ENCODE data around the gene PPM1A.

PPM1A gene

DNA sequence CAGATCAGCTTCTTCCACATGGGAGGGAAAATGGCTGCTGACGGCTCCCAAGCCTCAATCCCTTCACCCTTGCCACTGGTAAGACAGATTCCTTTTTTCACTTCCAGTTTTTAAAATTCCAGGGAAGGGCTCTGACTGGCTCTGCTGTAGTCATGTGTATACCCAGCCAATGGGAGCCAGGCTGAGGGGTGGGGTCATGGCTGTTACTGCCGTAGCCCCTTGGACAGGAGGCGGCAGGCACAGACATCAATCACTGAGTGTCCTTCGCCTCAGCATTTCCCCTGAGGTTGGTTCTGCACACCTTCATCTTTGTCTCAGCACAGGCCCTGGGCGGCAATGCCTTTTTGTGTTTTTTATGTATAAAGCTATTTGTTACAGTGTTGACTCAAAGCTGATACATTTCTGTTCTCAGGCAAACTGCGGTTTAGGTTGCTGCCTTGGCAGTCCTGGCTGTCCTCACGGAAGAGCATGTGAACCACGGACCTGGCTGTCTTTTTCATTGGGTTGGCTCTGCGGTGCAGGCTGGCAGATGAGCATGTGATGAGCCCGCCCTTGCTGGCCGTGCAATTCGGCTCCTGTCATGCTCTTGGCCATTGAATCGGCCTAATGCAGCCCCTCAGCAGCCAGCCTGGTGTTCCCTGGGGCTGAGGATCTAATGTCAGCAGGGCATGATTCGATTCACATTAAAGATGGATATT, 74.3 kb downstream of the PPM1A start:
- DNase-seq (ENCODE audit: low read depth, low spot score) = no peak

DNA sequence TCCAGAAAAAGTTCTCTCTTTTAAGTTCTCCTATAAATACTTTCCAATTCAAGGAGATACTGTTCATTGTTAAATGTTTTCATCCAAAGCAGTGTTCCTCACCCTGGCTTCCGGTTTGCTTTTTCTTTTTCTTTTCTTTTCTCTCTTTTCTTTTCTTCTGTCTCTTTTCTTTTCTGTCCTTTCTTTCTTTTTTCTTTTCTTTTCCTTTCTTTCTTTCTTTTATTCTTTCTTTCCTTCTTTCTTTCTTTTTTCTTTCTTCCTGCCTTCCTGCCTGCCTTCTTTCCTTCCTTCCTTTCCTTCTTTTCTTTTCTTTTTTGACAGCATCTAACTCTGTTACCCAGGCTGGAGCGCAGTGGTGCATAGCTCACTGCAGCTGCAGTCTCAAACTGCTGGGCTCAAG, 75.8 kb downstream of the PPM1A start:
- no peak for DNase-seq (ENCODE audit: low read depth, low spot score)

DNA sequence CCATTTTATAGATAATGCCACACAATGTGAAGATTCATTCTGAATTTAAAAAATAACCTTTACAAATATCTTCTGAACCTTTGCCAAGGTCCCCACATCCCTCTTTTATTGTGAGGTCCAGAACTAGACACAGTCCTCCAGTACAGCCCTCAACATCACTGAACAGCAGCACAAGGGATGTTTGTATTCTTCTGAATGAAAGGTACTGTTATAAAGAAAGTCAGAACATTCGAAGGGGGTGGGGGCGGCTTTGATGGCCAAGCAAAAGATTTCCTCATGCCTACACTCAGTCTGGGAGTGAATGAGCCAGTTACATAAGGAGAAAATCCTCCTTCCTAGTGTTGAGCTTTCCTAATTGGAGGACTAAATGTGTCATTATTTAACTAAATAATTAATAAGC, 77.3 kb downstream of the PPM1A start:
- no peak for DNase-seq (ENCODE audit: low read depth, low spot score)

DNA sequence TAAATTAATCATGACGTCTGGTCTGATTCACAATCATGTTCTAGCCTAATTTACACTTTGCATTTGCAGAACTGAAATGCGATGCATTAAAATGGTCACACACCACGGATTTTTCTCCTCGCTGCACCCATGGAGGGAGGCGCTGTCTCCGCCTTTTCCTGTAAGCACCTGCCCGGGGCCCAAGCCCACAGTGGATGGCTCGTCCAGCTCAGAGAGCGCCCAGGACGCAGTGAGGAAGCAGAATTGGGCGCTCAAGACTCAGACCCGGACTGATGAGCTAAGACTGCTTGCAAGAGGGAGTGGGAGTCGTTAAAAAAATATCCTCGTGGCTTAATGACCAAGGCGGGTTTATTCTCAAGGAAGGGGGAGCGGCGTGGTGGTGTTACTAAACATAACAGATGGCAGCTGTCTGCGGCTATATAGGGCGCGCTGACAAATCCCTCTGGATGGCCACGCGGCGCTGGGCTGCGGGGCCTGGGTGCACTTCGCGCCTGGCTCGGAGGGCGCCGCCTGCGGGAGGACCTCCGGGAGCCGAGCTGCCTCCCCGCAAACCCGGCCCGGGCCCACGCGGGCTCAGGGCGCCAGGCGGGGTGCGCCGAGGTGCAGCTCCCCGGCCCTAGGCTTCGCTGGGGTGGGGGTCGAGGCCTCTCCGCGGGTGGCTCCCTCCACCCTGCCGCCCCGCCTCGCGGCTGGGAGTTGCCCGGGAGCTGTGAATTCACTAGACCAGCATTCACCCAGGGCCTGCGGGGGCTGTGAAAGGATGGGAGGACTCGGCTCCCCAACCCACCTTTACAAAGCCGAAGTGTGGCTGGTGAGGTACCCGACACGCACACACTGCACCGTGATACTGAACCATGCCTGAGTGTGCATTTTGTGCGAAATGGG, 78.7 kb downstream of the PPM1A start:
- no peak for DNase-seq (ENCODE audit: low read depth, low spot score)

DNA sequence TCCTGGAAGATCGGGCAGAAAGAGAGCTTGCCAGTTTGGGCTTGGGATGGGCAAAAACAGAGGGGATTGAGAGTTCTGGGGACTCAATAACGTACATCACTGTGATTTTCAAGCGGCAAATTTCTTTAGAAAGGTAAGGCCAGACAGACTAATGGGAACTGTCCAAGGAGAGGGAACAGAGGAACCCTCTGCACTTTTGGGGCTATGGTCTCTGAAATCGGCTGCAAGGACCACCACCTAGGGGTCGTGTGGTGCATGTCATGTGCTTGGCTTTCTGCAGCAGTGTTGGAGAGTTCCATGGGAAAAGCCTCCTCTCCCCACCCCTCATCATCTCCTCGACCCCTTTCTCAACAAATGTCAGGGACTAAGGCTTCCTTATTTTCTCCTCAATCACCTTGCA, 79.6 kb downstream of the PPM1A start:
- DNase-seq (ENCODE audit: low read depth, low spot score) = no peak

DNA sequence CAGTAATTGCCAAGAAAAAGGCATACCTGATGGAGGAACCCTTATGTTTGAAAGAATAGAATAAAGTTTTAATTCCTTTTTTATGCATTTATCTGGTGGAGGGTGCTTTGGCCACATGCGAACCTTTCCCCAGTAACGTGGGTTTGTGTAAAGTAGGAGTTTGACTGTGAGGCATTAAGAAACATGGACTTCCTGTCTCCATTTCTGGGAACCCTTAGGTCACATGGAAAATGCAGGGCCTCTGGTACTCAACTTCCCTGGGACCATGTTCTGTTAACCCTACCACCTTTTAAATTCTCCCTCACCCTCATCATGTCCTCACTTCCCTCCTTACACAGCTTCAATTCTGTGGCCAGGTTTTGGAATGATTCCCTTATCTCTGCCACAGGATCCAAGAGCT, 80.3 kb downstream of the PPM1A start:
- no peak for DNase-seq (ENCODE audit: low read depth, low spot score)

DNA sequence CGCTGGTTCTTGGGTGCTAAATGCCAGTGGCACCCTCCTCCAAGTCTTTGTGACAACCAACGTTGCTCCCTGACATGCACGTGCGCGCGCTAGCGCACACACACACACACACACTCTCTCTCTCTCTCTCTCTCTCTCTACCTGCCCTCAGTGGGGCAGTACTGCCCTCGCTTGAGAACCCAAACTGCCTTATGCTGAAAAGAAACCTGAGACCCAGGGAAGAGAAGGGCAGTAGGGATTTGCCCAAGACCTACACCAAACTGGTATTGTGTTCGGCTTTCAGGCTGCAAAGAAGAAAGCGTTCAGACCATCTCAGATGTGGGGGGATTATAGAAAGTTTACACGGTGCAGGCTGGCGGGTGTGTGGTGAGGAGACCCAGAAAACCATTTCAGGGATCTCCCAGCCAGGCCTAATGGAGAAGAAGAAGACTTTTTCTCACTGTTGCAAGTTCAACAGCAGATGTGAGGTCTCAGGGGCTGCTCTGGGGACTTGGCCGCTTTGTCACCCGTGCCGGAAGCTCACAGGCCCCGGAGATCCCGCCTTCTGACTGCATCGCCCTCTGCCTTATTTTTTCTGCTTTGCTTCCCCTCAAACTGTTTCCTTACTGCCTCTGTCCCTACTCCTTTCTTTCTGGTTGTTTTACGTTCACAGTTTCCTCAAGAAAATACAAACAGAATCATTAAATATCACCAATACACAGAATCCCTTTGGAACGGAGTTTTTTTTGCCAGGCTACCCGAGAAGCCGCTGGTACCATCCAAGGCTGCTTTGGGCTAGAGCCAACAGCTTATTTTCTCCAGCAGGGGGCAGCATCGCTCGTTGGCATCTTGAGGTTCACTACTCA, 82.4 kb downstream of the PPM1A start:
- DNase-seq (ENCODE audit: low read depth, low spot score) = peak; percentile 27

DNA sequence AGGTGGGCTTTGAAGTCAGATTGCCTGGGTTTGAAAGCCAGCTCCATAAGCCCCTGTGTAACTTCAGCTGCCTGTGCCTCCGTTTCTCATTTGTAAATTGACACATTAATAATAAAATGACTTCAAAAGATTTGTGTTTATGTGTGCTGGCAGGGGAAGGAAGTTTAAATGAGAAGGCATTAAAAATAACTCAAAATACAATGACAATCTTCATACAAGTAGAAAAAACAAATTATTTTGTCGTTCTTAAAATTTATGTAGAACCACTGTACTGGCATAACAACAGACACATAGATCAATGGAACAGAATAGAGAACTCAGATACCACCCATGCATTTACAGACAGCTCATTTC, 83.0 kb downstream of the PPM1A start:
- no peak for DNase-seq (ENCODE audit: low read depth, low spot score)

DNA sequence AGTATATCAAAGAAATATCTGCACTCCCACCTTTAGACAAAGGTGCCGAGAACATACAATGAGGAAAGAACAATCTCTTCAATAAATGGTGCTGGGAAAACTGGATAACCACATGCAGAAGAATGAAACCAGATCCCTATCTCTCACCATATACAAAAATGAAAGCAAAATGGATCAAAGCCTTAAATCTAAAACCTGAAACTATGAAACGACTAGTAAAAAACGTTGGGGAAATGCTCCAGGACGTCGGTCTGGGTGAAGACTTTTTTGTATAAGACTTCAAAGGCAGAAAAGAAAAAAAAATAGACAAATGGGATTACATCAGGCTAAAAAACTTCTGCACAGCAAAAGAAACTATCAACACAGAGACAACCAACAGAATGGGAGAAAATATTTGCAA, 83.8 kb downstream of the PPM1A start:
- no peak for DNase-seq (ENCODE audit: low read depth, low spot score)

DNA sequence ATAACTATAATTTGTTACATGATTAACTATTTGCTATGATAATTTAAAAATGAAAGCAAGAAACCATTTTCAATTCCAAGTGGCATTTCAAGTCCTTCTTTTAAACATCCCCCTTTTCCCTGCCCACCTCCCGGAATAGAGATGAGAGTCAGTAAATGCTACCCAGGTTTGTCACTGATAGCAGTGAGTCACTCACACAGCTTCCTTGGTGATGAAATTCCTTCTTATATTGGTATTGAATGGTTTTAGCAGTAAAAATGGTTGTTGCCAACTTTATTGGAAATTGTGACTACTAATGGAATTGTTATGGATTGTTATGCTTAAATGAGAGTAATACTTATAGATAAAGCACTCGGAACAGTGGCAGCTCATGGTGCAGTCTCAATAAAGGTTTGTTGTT, 90.5 kb downstream of the PPM1A start:
- DNase-seq (ENCODE audit: low read depth, low spot score) = no peak

DNA sequence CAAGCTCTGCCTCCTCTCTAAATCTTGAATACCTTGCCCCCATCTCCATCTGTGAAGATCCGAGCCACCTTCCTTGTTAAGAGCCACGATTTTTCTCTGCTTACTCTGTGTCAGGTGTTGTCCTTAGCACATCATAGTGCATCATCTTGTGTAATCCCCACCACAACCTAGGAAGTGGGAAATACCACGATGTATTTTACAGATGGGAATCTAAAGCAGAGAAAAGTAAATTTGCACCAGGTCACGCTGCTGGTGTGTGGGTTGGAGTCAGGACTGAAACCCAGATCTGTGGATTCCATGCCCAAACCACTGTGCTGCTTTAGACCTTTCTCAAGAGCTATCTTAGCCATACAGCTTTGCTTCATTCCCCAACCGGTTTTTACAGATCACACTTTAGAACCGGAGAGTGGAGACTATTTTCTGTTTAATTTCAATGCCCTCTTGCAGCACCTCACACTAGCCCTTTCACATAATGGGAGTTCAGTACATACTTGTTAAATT, 94.6 kb downstream of the PPM1A start:
- no peak for DNase-seq (ENCODE audit: low read depth, low spot score)

DNA sequence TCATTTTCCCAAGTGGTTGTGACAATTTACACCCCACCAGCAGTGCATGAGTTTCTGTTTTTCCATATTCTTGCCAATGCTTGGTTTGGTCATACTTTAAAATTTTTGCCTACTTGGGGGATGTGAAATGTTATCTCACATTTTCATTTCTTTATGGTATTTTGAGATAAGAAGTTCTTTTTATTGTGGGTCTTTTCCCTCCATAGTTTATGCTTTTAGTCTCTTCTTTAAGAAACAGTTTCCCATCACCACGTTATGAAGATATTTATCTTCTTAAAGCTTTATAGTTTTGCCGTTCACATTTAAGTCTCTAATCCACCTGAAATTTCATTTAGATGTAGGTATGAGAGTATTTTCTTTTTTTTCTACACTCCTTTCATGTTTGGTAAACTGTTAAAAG, 95.7 kb downstream of the PPM1A start:
- DNase-seq (ENCODE audit: low read depth, low spot score) = no peak

DNA sequence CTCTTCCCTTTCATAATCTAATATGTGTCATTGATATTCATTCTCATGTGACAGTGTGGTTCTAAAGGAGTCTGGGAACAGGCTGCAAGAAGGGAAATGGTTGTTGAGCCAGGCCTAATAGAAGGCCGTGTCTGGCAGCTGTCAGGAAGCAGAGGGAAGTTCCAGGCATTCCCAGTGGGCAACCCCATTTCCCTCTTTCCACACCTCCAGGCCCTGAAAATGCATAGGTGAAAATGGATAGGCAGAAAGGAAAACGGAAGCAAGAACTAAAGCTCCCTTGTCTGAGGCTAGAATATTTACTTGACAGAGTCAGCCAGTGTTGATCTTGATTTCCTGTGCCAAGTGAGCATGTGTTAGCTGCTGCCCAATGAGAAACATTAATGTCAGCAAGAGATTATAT, 97.7 kb downstream of the PPM1A start:
- no peak for DNase-seq (ENCODE audit: low read depth, low spot score)

DNA sequence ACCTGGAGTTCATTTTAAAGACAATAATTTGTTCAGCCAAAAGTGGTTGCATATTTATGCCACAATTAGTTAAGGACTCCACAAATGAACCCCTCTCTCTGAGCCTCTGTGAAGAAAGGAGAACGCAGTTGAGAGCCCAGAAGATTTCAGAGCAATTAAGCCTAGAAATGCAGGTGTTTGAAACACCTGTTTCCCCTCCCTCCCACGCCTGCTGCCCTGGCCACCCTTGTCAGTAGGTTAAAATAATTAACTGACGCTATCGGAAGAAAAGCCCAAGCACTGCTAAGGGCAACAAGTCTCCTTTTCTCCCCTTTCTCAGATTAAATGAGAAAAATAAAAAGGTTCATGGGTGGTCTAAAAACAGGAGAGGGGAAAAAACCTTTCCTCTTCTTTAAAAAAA, 99.2 kb downstream of the PPM1A start:
- no peak for DNase-seq (ENCODE audit: low read depth, low spot score)

Measured in brain pericyte (primary cell).